ENCODE data around the gene OPRL1.

The OPRL1 gene

DNA sequence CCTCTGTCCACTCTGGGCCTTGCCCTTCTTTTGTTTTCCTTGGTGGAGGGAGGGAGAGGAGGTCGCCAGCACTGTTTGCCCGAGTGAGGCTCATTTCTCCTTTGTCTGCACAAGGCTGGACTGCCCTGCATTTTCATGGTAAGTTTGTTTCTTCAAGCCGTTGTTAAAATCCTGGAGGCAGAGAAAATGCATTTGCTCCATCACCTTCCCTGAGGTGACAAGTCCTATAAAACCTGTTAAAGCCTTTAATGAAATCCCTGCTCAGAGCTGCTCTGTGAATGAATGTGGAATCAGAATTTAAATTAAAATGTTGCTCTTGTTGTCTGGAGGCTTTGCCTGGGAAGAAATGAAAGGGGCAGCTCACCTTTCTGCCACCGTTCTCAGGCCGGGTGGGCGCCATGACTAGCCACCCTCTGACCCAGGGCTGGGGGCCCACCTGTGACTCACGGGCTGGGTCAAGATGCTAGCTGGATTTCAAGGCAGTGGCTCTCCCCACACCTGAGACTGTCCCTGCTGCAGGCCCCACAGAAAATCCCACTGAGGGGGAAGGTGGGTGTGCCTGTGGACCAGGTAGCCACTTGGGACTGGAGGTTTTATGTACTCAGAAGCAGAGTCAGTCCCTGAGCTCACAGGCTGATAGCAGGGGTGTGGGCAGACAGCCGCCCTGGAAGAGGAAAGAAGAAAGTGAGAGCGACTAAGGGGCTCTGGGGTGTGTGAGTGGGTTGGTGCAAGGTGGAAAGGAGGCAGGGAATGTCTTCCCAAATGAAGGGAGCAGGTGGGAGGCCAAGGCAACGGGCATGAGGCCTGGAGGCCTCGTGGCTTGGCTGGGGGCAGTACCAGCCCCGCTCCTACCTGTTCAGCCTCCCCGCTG lies 60.4 kb downstream of the OPRL1 start:
- DNase-seq (ENCODE audit: low read depth in 3 of 3) = no peak

DNA sequence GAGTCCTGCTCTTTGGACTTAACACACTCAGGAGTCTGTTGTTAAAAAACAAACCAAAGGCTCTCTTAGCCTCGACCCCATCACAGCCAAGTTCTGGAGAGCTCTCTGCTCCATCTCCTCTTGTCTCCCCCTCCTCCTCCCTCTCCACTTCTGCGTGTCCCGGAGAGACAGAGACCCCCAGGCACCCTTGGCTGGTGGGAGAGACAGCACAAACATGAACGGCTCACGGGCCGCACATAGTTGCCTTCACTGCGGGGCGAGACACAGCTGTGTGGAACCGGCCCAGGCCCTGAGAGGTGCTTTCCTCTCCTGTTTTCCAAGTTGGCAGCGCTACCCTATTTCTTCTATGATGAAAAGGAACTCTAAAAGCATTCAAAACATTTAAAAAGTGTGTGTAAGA lies 61.1 kb downstream of the OPRL1 start:
- no peak for DNase-seq (ENCODE audit: low read depth in 3 of 3)

DNA sequence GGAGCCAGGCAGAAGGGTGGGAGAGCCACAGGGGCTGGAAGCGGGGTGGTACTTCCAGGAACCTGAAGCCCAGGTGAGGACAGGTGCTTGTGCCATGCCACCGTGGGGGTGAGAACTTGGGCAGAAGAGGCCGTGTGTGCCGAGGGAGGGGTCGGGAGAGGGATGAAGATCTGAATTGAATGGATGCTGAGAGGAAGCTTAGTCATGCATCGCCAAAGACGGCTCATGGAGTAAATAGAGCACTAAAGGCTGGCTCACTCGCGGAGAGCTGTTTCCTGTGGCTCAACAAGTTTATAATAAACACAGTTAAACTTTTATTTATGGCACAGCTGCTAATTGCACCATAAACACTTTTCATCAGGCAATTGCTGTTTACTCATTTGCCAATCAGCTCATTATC lies 62.7 kb downstream of the OPRL1 start:
- no peak for DNase-seq (ENCODE audit: low read depth in 3 of 3)

DNA sequence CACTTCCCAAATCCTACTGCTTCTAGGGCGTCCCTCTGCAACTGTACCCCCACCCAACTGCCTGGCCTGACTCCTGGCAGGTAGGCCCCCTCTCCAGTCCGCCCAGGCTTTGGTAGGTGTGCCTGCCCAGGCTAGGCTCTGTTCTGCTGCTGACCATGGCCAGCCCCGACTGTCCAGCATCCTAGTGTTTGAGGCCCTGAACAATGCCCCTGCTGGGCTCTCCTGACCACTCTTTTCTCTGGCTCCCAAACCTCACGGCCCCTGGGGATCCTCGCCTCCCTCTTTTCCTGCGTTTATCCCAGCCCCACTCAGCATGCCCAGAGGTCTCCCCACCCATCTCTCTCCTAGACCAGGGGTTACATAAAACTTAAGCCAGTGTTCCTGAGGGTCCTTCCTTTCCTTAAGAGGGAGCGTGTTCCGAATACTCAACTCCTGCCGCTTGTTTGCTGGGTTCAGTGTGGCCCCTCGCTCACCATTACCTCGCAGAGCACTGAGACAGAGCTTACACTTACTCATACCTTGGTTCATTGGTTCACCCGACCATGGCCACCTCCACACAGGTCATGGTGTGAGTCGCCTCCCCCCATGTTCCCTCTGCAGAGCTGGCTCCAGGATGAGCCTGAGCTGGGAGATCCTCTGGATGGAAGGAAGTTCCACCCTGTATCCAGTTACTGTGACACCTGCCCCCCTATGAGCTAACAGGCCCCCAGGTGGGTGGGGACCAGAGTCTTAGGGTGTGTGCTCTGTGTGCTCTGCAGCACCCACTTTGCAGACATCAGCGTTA lies 63.3 kb downstream of the OPRL1 start:
- DNase-seq (ENCODE audit: low read depth in 3 of 3) = no peak

DNA sequence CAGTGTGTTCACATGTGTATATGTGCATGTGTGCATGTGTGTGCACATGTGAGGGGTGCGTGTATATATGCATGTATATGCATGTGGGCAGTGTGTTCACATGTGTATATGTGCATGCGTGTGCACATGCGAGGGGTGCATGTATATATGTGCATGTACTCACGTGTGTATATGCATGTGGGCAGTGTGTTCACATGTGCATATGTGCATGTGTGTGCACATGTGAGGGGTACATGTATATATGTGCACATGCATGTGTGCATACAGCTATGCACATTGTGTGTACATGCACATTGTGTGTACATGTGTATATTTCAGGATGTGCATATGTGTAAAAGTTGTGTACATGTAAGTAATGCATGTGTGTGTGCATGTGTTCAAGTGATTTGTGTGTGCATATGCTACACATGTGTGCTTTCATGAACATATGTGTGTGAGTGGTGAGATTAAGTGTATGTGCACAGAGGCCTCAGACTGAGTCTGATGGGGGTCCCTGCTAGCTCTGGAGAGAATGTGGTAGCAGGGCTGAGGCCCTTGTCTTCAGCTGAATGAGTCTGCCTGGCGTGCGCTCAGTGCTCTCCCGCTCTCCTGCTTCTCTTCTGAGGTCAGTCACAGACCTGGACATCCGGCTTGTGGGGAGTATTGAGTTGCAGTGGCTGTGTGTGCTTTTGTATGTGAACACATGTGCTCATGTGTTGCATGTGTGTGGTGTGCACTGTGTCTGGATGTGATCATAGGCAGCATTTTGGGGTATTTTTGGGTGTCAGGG lies 64.4 kb downstream of the OPRL1 start:
- no peak for DNase-seq (ENCODE audit: low read depth in 3 of 3)

DNA sequence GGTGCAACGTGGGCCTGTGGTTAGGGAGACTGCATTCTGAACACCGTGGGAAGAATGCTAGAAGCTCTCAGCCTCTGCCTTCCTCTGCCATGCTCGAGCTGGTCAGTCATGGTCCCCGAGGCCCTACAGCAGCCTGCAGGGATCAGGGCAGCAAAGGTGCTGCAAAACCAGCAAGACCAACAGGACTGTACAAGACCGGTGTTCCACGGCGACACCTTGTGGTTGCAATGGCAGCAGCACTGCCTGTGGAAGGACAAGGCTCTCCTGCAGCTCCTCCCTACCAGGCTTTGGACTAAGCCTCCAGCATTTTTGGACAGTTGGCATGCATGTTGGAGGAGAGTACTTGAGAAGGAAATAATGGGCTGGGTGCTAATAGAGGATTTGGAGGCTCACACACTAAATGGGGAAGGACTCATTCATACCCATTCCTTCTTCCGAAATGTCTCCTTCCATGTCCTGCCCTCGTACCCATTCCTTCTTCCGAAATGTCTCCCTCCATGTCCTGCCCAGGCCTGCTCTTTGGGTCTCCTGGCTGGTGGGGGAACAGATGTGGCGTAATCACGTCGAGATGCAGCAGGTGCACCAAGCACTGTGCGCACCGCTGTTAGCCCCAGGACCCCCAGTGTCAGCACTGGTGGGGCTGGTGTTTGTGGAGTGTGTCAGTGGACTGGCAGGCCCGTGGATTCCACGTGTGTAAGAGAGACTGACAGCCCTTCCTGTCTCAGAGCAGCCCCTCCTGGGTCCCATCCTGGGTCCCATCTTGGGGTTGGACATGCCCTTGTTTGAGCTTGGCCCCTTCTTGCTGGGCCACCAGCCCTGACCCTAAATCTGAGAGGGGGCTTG lies 65.8 kb downstream of the OPRL1 start:
- peak in 1 of 3 experiments; percentile 16 for DNase-seq (ENCODE audit: low read depth in 3 of 3)

DNA sequence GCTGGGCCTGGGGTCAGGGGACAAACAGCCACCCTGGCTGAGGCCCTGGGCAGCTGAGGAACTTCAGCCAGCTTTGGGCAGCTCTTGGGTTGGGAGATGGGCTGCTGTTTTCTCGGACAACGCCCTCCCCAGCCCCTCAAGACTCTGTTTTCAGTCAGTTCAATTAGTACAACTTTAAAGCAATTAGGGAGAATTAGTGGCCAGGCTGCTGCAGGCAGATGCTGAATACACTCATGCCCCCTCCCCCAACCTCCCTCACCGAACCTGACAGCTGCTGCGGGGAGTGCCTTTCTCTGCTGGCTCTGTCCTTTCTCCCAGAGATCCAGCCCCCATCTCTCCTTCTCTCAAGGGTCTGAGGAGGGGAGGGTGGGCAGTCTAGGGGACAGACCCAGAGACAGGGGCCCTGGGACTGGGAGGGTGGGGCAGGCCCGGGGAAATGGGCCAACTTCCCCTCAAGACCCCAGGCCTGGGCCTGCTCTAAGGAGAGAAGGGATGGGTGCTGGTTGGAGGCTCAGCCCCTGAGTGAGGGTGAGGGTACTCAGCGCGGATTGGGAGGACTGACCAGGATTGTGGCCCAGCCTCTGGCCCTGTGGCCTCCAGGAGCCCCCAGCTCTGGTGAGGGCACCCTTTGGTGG lies 66.5 kb downstream of the OPRL1 start:
- no peak for DNase-seq (ENCODE audit: low read depth in 3 of 3)

DNA sequence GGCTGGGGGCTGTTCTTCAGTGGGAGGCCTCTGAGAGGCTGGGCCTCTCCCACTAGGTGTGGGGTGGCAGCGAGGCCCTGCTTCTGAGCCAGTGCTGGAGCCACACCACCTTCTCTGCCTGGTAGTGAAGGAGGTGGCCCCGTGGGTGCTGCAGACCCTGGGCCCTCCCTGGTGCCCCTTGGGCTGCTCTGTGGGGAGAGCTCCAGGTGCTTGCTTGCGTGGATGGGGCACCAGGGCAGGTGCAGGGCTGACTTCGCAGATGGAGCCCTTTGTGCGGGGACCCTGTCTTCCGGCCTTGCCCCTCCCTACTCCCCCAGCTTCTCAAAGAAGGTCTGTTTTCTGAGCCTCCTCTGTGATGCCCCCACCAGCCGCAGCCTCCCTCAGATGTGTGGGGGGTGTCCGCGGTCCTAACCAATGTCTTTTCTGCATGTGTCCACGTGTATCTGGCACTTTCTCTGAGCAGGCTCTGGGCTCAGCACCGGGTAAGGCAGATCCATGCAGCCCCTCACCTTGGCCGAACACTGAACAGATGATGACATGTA lies 67.1 kb downstream of the OPRL1 start:
- DNase-seq (ENCODE audit: low read depth in 3 of 3) = no peak

DNA sequence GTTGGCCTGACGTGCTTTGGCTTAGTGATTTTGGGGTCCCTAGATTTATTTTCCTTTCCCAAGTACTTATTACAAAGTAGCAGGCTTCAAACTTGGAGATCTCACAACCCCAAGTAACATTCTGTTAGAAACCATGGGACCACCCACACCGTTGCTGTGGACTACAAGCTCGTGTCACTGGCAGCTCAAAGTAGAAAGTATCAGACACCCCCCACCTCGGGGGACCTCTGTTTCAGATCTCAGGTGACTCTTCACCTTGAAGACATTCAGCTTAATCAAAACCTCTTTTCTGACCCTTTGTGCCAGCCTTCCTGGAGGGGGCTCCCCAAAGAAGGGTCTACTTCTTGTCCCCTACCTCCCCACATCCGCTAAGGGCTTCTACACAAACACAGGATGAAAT lies 68.7 kb downstream of the OPRL1 start:
- DNase-seq (ENCODE audit: low read depth in 3 of 3) = no peak

DNA sequence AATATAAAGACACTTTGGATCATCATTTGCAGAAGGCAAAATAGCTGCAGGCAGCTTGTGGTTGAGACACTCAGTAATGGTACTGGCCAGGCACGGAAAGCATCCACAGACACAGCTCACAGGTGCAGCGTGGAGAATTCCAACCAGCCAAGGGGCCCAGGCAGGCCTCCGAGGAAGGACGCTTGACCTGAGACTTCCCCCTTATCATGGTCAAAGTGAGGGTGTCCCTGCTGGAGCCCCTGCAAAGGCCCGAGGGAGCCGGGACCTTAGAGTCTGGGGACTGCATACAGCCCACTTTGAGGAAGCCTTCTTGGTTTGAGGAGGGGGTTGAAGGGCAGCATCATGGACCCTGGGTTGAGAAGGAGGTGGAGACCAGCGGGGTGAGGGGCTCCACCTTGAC lies 69.3 kb downstream of the OPRL1 start:
- DNase-seq (ENCODE audit: low read depth in 3 of 3) = no peak

DNA sequence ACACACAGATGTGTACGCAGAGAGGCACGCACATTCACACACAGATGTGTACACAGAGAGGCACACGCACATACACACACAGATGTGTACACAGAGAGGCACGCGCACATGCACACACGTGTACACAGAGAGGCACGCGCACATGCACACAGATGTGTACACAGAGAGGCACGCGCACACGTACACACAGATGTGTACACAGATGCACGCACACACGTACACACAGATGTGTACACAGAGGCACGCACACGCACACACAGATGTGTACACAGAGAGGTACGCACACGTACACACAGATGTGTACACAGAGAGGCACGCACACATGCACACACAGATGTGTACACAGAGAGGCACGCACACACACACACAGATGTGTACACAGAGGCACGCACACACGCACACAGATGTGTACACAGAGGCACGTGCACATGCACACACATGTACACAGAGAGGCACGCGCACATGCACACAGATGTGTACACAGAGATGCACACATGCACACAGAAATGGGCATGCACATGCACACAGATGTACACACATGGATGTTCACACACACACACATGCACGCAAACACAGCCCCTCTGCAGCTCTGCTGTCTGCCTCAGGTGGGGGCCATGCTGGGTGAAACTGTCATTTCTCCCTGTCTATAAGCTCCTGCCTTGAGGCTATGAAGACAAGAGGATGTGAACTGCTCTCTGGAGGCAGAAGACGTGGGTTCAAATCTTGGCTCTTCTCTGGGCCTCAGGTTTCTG lies 70.1 kb downstream of the OPRL1 start:
- no peak for DNase-seq (ENCODE audit: low read depth in 3 of 3)

Measured in stimulated activated CD4-positive, alpha-beta T cell treated with anti-CD3 and anti-CD28 coated beads, TNF-alpha, amount 100 ng/mL, for 24 hours (primary cell).